GM23338 (cell line): ENCODE results near the gene GALNT11. TPM values are rescaled to one million over a fixed set of nuclear protein-coding genes. Genes with fewer than 3 reads are reported as not detected.

Source experiments
- ATAC-seq: fragments of 200-7000 bp; cut with Tn5 transposase; 3 replicates; pipeline ENCODE4 v1.9.1; 2020
- DNase-seq: peaks from one replicate; pipeline ENCODE4 v3.0.0-alpha.2; 2015; ENCODE audit warnings: low spot score
- H2AFZ ChIP-seq: fragments of 200-600 bp; sonication (generic); 2 replicates; pipeline ENCODE4 v1.8.0; 2016; ENCODE audit warnings: antibody characterized with exemption, mild to moderate bottlenecking, moderate library complexity
- H3F3A ChIP-seq: fragments of 200-600 bp; sonication (generic); replicated peaks from 2 replicates; pipeline ENCODE4 v1.8.0; 2017; ENCODE audit warnings: antibody characterized with exemption, mixed run types, low read depth
- H3K27ac ChIP-seq: fragments of 200-600 bp; sonication (generic); 2 replicates; pipeline ENCODE4 v1.6.1; 2016; ENCODE audit warnings: low read depth
- H3K27me3 ChIP-seq: fragments of 200-600 bp; sonication (generic); 2 replicates; pipeline ENCODE4 v1.8.0; 2016; ENCODE audit warnings: mild to moderate bottlenecking, mixed run types, moderate library complexity; ENCODE audit not compliant: insufficient read depth
- H3K36me3 ChIP-seq: fragments of 200-600 bp; sonication (generic); 2 replicates; pipeline ENCODE4 v1.8.0; 2016; ENCODE audit warnings: mild to moderate bottlenecking; ENCODE audit not compliant: insufficient read depth
- H3K4me1 ChIP-seq: fragments of 200-600 bp; sonication (generic); 2 replicates; pipeline ENCODE4 v1.8.0; 2016; ENCODE audit warnings: mild to moderate bottlenecking, moderate library complexity; ENCODE audit not compliant: insufficient read depth
- H3K4me2 ChIP-seq: fragments of 200-600 bp; sonication (generic); 2 replicates; pipeline ENCODE4 v1.7.1; 2017; ENCODE audit warnings: mixed run types
- H3K4me3 ChIP-seq: fragments of 200-600 bp; sonication (generic); 2 replicates; pipeline ENCODE4 v1.6.1; 2016; ENCODE audit warnings: mixed run types
- H3K79me2 ChIP-seq: fragments of 200-600 bp; sonication (generic); replicated peaks from 2 replicates; pipeline ENCODE4 v1.8.0; 2017; ENCODE audit warnings: mild to moderate bottlenecking; ENCODE audit not compliant: insufficient read depth
- H3K9me2 ChIP-seq: fragments of 200-600 bp; sonication (generic); 2 replicates; pipeline ENCODE4 v1.8.0; 2017; ENCODE audit not compliant: insufficient read depth
- H4K20me1 ChIP-seq: fragments of 200-600 bp; sonication (generic); replicated peaks from 2 replicates; pipeline ENCODE4 v1.8.0; 2017; ENCODE audit warnings: mild to moderate bottlenecking; ENCODE audit not compliant: insufficient read depth
- H3K27ac Mint-ChIP-seq: 2 replicates; pipeline ENCODE4 v1.8.0; 2020; ENCODE audit warnings: inconsistent platforms, mild to moderate bottlenecking, moderate library complexity, mixed read lengths
- H3K27me3 Mint-ChIP-seq: 3 replicates; pipeline ENCODE4 v1.8.0; 2022; ENCODE audit warnings: low read depth, mild to moderate bottlenecking, moderate library complexity, mixed read lengths, inconsistent platforms; ENCODE audit not compliant: insufficient read depth, poor library complexity
- H3K36me3 Mint-ChIP-seq: 3 replicates; pipeline ENCODE4 v1.8.0; 2021; ENCODE audit warnings: low read depth, mild to moderate bottlenecking, inconsistent platforms, moderate library complexity, mixed read lengths
- H3K4me1 Mint-ChIP-seq: 3 replicates; pipeline ENCODE4 v1.8.0; 2020; ENCODE audit warnings: mild to moderate bottlenecking, inconsistent platforms, mixed read lengths
- H3K4me3 Mint-ChIP-seq: 3 replicates; pipeline ENCODE4 v1.8.0; 2021; ENCODE audit warnings: moderate library complexity, mild to moderate bottlenecking, inconsistent platforms, mixed read lengths
- H3K9me3 Mint-ChIP-seq: 3 replicates; pipeline ENCODE4 v1.8.0; 2020; ENCODE audit warnings: moderate library complexity, mild to moderate bottlenecking, inconsistent platforms, mixed read lengths
- CREB1 ChIP-seq: fragments of 250-450 bp; sonication (Bioruptor Pico); IDR thresholded peaks from 2 replicates; pipeline ENCODE4 v1.5.0; 2020; ENCODE audit warnings: low read depth, mild to moderate bottlenecking, moderate library complexity
- CTCF ChIP-seq, 2 experiments: fragments of 200-600 bp in 1 of 2; sonication (generic) in 1 of 2; conservative IDR thresholded peaks; 2 replicates each; pipeline versions ENCODE4 v1.5.1 to v1.6.1; 2016 to 2017; ENCODE audit warnings: antibody characterized with exemption in 2 of 2, low read depth in 2 of 2, mild to moderate bottlenecking in 2 of 2, moderate library complexity in 1 of 2
- ETS1 ChIP-seq: IDR thresholded peaks from 2 replicates; pipeline ENCODE4 v1.6.1; 2016; ENCODE audit warnings: antibody characterized with exemption
- EZH2 ChIP-seq: fragments of 200-600 bp; sonication (generic); IDR thresholded peaks from one replicate; pipeline ENCODE4 v1.8.0; 2017; ENCODE audit warnings: antibody characterized with exemption, mild to moderate bottlenecking, low read depth; ENCODE audit not compliant: unreplicated experiment
- EZH2phosphoT487 ChIP-seq: fragments of 200-600 bp; sonication (generic); IDR thresholded peaks from one replicate; pipeline ENCODE4 v1.8.1; 2018; ENCODE audit warnings: antibody characterized with exemption; ENCODE audit not compliant: unreplicated experiment
- JUNB ChIP-seq: IDR thresholded peaks from one replicate; pipeline ENCODE4 v1.6.1; 2016; ENCODE audit warnings: antibody characterized with exemption; ENCODE audit not compliant: unreplicated experiment
- NANOG ChIP-seq: IDR thresholded peaks from 2 replicates; pipeline ENCODE4 v1.6.1; 2016; ENCODE audit warnings: antibody characterized with exemption, borderline replicate concordance
- POLR2AphosphoS5 ChIP-seq: IDR thresholded peaks from 2 replicates; pipeline ENCODE4 v1.6.1; 2016; ENCODE audit warnings: antibody characterized with exemption, low read depth
- REST ChIP-seq: IDR thresholded peaks from one replicate; pipeline ENCODE4 v1.6.1; 2018; ENCODE audit warnings: antibody characterized with exemption; ENCODE audit not compliant: unreplicated experiment
- STAT1 ChIP-seq: IDR thresholded peaks from one replicate; pipeline ENCODE4 v1.6.1; 2016; ENCODE audit warnings: antibody characterized with exemption; ENCODE audit not compliant: unreplicated experiment
- ZNF114 ChIP-seq: fragments of 250-450 bp; sonication (Bioruptor Pico); IDR thresholded peaks from 2 replicates; pipeline ENCODE4 v1.5.0; 2020; ENCODE audit warnings: mild to moderate bottlenecking, moderate library complexity
- ZNF331 ChIP-seq: fragments of 250-450 bp; sonication (Bioruptor Pico); IDR thresholded peaks from 2 replicates; pipeline ENCODE4 v1.5.0; 2020; ENCODE audit warnings: low read depth, mild to moderate bottlenecking, moderate library complexity
- ZNF462 ChIP-seq: fragments of 250-450 bp; sonication (Bioruptor Pico); IDR thresholded peaks from 2 replicates; pipeline ENCODE4 v1.5.0; 2020; ENCODE audit warnings: mild to moderate bottlenecking, moderate library complexity
- polyA plus RNA-seq: library from polyadenylated mRNA; unstranded; fragments of >200 nt; fragmentation: Nextera tagmentation; extraction: Ambion mirVana; gene quantifications from 2 replicates; pipeline ENCODE4 v1.2.1, GENCODE V29; 2016
- total RNA-seq: library from RNA; depleted of rRNA; stranded (reverse); fragments of >200 nt; shearing (Covaris generic); gene quantifications from 2 replicates; pipeline ENCODE4 v1.2.3, GENCODE V29; 2014

The GALNT11 gene
- total and polyA plus RNA-seq, 2 experiments from 2014 or later: 16.1 to 33.6 TPM

GRCh38 chr7:152048051-152048450 lies 22.6 kb downstream of the GALNT11 start:
- H3K9me3 Mint-ChIP-seq: peaks cover 38% of the 10 kb centered on the region; the same call in 2 of the 3 replicates
- Histone ChIP-seq H3F3A (no peaks in the 10 kb centered on the region), H3K4me3 (no peak overlapping the region), H3K4me2 (no peak overlapping the region), H3K9me2 (no peaks in the 10 kb centered on the region), H3K4me1 (peaks cover 17% of the 10 kb centered on the region), H3K36me3 (no peaks in the 10 kb centered on the region), H2AFZ (no peak overlapping the region), H3K79me2 (peaks cover 54% of the 10 kb centered on the region), H3K27ac (no peak overlapping the region), H3K27me3 (no peaks in the 10 kb centered on the region), H4K20me1 (no peaks in the 10 kb centered on the region)
- H3K4me3 Mint-ChIP-seq: no peak overlapping the region
- TF ChIP-seq CTCF (conservative IDR thresholded peaks at IDR 0.05; ENCODE audit: low read depth in 2 of 2) (no peak), EZH2 (no peak), EZH2phosphoT487 (no peak), CREB1 (CRISPR knock-in tag) (no peak), JUNB (no peak), ZNF114 (CRISPR knock-in tag) (no peak), ZNF331 (no peak), ZNF462 (CRISPR knock-in tag) (no peak), REST (no peak), STAT1 (no peak), NANOG (no peak), POLR2AphosphoS5 (no peak), ETS1 (no peak)
- DNase-seq: no peak
- H3K27me3 Mint-ChIP-seq: peaks cover 1% of the 10 kb centered on the region
- H3K4me1 Mint-ChIP-seq: peaks cover 21% of the 10 kb centered on the region
- peaks cover 45% of the 10 kb centered on the region for H3K36me3 Mint-ChIP-seq
- H3K27ac Mint-ChIP-seq: no peak overlapping the region
- no peak for ATAC-seq
